A673 (cell line): ENCODE data around the gene SGK1.
"Not testable (repeated sequence)": the region's sequence is repeated elsewhere in the genome, so short reads cannot be mapped to it uniquely, and the experiment has no call there.

Experiments
- CTCF ChIP-seq: fragments of 300-800, 200-600 bp; sonication (generic); conservative IDR thresholded peaks from 2 replicates; pipeline ENCODE4 v1.5.1; 2017; ENCODE audit warnings: low read depth, mild to moderate bottlenecking, antibody characterized with exemption, low read length, moderate library complexity, mixed read lengths
- EZH2 ChIP-seq: fragments of 200-600 bp; sonication (generic); IDR thresholded peaks from 2 replicates; pipeline ENCODE4 v1.6.1; 2017; ENCODE audit warnings: borderline replicate concordance, low read depth, mild to moderate bottlenecking, mixed read lengths, antibody characterized with exemption, low read length; ENCODE audit not compliant: poor library complexity, severe bottlenecking

GRCh38 chr6:134181726-134182125 is 136.2 kb downstream of the SGK1 start:
- TF ChIP-seq CTCF, EZH2: not testable (repeated sequence)
